OCI-LY1 (cell line): ENCODE measurements around the gene KCNN3.

Source experiments
- EZH2 ChIP-seq: fragments of 200-600 bp; sonication (generic), shearing (Covaris generic); IDR thresholded peaks from 2 replicates; pipeline ENCODE4 v1.8.0; 2017; ENCODE audit warnings: borderline replicate concordance, mixed run types, mild to moderate bottlenecking, antibody characterized with exemption, low read length, moderate library complexity, mixed read lengths
- TF ChIP-seq, protein P1 (sequence below): fragments of 200-600 bp; sonication (generic), shearing (Covaris generic); IDR thresholded peaks from 2 replicates; pipeline ENCODE4 v1.5.1; 2017; ENCODE audit warnings: mild to moderate bottlenecking, antibody characterized with exemption, low read length, moderate library complexity, mixed read lengths

DNA sequence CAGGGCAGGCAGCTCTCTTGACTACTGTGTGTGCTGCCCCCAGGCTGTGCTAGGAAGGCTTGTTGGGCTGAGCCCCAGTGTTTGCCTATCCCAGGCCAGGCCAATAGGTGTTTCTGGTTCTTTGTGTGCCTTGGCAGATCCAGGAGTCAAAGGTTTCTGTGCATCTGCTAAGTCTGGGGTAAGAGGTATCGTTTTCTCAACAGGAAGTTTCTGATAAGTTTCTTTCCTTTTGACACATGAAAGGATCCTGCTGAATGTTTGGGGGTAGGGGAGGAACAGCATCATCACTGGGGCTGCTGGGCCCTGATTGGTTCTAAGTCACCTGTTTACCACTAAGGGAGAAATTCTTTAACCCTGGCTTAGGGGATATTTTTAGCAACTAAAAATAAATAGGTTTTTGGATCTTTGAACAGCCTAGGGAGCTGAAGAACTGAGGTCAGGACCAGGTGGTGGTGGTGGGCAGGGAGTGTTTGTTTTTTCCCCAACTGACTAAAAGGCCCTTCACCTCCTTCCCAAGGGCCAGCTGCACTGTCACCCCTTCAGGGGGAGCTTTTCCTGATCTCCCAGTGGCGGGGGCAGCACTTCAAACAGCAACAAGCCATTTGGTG lies 85.1 kb downstream of the KCNN3 start:
- TF ChIP-seq, protein P1, sequence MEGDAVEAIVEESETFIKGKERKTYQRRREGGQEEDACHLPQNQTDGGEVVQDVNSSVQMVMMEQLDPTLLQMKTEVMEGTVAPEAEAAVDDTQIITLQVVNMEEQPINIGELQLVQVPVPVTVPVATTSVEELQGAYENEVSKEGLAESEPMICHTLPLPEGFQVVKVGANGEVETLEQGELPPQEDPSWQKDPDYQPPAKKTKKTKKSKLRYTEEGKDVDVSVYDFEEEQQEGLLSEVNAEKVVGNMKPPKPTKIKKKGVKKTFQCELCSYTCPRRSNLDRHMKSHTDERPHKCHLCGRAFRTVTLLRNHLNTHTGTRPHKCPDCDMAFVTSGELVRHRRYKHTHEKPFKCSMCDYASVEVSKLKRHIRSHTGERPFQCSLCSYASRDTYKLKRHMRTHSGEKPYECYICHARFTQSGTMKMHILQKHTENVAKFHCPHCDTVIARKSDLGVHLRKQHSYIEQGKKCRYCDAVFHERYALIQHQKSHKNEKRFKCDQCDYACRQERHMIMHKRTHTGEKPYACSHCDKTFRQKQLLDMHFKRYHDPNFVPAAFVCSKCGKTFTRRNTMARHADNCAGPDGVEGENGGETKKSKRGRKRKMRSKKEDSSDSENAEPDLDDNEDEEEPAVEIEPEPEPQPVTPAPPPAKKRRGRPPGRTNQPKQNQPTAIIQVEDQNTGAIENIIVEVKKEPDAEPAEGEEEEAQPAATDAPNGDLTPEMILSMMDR = no peak
- no peak for TF ChIP-seq EZH2
